Measurements from ENCODE around the gene GLIPR1L2.

DNA sequence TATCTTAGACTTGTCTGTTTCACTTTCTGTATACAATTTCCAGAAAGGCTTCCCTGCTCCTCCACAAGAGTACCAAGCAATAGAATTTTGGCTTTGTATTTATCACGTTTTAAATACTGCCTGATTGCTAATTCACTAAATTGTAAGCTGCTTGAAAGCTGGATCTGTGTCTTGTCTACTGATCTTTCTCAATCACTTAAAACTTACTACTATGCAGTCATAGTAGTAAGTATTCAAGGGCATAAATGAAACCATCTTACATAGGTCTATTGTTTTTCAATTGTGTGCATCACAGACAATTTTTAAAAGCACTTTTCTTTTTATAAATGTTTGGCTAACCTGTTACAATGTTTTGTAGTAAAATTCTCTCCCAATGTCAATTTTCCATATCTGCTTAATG, 1.2 kb upstream of the GLIPR1L2 start:
- TF ChIP-seq, protein P1, sequence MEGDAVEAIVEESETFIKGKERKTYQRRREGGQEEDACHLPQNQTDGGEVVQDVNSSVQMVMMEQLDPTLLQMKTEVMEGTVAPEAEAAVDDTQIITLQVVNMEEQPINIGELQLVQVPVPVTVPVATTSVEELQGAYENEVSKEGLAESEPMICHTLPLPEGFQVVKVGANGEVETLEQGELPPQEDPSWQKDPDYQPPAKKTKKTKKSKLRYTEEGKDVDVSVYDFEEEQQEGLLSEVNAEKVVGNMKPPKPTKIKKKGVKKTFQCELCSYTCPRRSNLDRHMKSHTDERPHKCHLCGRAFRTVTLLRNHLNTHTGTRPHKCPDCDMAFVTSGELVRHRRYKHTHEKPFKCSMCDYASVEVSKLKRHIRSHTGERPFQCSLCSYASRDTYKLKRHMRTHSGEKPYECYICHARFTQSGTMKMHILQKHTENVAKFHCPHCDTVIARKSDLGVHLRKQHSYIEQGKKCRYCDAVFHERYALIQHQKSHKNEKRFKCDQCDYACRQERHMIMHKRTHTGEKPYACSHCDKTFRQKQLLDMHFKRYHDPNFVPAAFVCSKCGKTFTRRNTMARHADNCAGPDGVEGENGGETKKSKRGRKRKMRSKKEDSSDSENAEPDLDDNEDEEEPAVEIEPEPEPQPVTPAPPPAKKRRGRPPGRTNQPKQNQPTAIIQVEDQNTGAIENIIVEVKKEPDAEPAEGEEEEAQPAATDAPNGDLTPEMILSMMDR (IDR thresholded peaks at IDR 0.05; ENCODE audit: control extremely low read depth in 1 of 3, insufficient read depth in 1 of 3, low read depth in 1 of 3, low read length in 3 of 3), result no peak
- TF ChIP-seq EZH2 (IDR thresholded peaks at IDR 0.05; ENCODE audit: low read depth, low read length, severe bottlenecking) (no peak), YY1 (IDR thresholded peaks at IDR 0.05; ENCODE audit: low read depth, low read length) (no peak), POLR2AphosphoS5 (IDR thresholded peaks at IDR 0.05; ENCODE audit: low read depth, low read length) (no peak), CEBPB (IDR thresholded peaks at IDR 0.05; ENCODE audit: low read depth, low read length) (no peak), KDM5A (IDR thresholded peaks at IDR 0.05; ENCODE audit: low read length) (no peak), POLR2A (IDR thresholded peaks at IDR 0.05; ENCODE audit: control extremely low read depth in 1 of 2, low read depth in 2 of 2, low read length in 2 of 2) (no peak), PHF8 (conservative IDR thresholded peaks at IDR 0.05; ENCODE audit: low read depth, low read length) (no peak)

All from H1 (cell line).